Mesenteric fat pad (tissue), 1 donor: ENCODE results near the gene CEP85L. TPM values are rescaled to one million over a fixed set of nuclear protein-coding genes. Genes with fewer than 3 reads are reported as not detected.

ENCODE experiments used
- DNase-seq: peaks from one replicate; pipeline ENCODE4 v3.0.0-alpha.2; 2020; ENCODE audit warnings: low spot score
- total RNA-seq: library from RNA; stranded (reverse); fragmentation: NEBNext Ultra II Directional; extraction: Animal tissue kit (Norgen Biotek cat#: 25700); gene quantifications from one replicate; pipeline ENCODE4 v1.2.1, GENCODE V29; 2021
- donor health status: DM: yes; HTN: yes; CAD: no.

Gene CEP85L
- total RNA-seq, 1 donor from 2014 or later: 11.6 TPM

- DNase-seq: no peak
These were observed 105.1 kb downstream of the CEP85L start for GRCh38 chr6:118546164-118546879.

DNA sequence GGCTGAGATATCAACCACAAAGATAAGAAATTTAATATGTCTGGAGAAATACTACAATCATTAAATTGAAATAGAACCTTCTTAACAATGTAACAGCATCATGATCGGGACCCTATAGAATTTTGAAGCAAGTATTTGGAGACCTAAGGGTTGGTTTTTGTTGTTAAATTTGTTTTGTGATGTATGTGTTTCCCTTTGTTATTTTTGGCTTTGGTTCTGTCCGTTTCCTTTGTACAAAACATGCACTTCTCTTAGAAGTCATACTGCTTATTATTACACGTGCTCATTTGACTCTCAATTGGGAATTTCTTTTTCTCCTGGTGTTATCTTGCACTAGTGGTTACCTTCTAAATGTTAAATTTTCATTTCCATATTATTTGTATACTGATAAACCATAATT is 107.3 kb downstream of the CEP85L start:
- DNase-seq: no peak

DNA sequence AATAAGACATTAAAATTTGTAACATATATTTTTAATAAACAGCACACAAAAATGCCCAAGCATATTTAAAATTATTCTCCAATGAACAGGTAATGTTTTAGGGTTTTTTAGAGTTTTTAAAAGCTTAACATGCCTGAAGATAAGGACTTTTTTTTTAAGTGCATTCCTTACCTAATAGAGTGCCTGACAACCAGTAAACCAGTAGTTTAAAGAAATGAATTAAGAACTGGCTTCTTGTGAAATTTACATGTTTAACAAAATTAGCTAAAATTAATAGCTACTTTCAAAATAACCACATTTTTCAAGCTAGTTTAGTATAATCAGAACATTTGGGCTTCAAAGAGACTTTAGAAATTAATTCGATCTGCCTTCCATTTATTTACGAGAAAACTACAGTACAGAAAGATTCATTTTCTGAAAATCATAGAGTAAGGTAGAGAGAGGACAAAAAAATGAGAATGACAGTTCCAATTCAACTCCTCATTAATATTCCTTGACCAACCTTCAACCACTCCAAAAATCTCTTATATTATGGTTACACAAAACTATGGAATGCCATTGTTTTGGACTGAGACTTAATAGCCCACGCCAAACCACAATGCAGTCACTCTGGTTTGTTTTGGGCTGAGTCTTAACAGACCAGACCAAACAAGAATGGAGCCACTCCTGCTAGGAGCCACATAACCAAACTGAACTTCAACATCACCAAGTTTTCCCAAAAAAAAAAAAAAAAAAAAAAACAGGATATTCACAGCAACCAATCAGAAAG is 109.0 kb downstream of the CEP85L start:
- DNase-seq: no peak

GRCh38 chr6:118537574-118537973 is 113.8 kb downstream of the CEP85L start:
- DNase-seq: no peak

GRCh38 chr6:118536478-118536877 is 114.9 kb downstream of the CEP85L start:
- DNase-seq: no peak

- no peak for DNase-seq
These were observed 116.1 kb downstream of the CEP85L start for GRCh38 chr6:118535176-118535844.

- no peak for DNase-seq
These were observed 120.4 kb downstream of the CEP85L start for GRCh38 chr6:118530942-118531341.

DNA sequence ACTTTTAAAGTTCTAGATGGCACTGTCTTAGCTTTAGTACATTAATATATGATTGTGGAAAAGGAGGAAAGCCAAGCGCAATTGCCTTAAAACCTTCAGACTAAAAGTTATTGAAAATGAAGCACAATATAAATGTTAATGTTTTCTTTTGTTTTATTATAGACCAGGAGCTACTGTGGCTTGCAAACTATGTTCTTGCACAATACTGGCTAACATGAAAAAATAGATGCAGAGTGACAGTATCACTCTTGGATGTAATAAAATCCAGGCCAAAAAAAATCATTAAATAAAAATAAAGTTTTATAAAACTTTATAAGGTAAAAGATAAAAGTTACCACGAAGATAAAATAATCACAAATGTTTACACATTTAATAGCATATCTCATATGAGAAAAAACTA is 121.6 kb downstream of the CEP85L start:
- no peak for DNase-seq

GRCh38 chr6:118528129-118528528 is 123.3 kb downstream of the CEP85L start:
- DNase-seq: no peak

GRCh38 chr6:118525913-118526780 is 125.2 kb downstream of the CEP85L start:
- DNase-seq: no peak

DNA sequence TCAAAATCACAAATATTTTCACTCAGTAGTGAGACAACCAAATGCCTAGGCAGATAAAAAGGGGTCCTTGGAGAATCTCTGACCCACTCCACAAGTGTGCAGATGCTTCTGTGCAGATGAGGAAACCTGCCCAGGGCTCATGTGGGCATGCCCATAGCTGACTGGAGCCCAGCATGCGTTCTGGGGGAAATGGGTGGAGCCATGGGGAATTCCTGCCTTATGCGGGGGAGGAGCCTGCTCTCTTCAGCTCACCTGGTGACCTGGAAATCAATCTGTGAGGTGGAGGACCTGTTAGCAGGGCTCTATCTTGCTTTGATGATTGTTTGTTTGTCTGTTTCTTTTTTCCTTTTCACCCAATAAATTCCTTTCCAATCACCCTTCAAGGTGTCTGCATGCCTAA is 126.7 kb downstream of the CEP85L start:
- no peak for DNase-seq

DNA sequence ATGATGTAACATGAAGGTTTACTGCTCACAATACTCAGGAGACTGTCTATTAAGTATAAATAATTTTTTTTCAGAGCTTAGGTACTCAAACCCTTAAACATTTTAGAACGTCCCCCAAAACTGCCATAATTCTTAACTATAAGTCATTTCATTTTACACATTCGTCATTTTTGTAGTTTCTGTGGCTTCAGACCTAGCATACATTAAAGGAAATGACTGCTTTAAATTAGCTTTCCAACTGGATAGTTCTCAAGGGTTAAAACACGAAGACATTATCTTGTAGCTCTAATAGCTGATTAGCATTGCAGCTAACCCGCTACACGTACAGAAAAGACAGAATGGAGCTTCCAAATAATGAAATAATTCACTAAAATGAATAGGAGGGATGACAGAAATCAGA is 128.2 kb downstream of the CEP85L start:
- no peak for DNase-seq

GRCh38 chr6:118522422-118522821 is 129.0 kb downstream of the CEP85L start:
- DNase-seq: no peak

DNA sequence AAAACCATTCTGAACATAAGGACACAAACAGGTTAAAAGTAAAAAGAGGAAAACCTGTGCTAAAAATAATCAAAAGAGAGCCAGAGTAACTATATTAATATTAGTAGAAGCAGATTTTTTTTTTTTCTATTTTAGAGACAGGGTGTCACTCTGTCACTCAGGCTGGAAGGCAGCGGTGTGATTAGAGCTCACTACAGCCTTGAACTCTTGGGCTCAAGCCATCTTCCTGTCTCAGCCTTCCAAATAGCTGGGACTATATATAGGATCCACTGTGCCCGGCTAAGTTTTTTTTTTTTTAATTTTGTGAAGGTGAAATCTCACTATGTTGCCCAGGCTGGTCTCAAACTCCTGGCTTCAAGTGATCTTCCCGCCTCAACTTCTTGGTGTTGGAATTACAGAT is 136.7 kb downstream of the CEP85L start:
- no peak for DNase-seq

- no peak for DNase-seq
These were observed 139.3 kb downstream of the CEP85L start for GRCh38 chr6:118511930-118512715.

DNA sequence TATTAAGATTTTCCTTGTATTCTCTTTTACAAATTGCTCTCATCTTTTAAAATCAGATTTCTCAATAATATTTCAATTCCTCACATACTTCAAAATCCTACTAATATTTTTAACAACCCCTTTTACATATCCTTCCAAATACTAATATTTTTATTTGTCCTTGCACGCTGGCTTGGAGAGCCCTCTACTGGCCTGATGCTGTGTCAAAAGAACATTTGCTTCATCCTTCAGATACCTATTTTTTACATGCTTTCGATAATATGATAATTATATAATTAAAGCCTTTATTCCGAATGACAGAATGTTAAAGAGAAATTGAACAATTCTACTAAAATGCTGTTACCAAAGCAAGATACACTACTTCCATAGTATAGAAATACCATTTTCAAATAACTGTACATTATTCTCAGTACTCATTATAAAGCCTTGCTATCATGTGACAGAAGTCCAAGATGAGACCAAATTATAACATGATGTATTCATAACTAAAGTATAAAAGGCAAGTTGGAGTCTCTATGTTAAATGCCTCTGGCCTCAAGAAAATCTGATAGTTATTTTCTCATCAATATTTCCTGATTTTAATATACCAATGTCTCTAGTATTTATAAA is 142.3 kb downstream of the CEP85L start:
- no peak for DNase-seq

- no peak for DNase-seq
These were observed 143.8 kb downstream of the CEP85L start for GRCh38 chr6:118507636-118508035.

DNA sequence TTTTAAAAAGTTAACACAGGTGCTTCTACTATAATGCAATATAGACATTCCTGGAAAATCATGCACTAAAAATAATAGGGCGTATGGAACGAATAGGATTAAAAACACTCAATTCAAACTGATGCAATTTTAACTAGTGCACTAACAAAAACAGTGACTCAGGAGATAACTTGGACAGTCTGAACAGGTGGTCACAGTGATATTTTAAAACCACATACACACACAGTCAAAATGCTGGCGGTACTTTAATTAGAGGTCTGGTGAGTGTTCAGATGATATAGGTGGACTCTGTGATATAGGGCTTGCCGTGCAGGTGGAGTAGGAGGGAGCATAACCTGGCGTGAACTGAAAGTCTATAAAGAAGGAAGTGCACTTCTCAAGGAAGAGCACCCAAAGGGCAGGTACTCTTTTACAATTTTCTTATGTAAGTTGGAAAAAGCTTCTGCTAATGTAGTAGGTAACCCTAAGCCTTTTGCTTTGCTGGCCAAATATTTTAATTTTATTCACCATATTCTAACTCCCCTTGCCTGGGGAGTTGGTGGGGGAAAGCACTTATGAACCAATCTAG is 145.2 kb downstream of the CEP85L start:
- no peak for DNase-seq

GRCh38 chr6:118505656-118506055 is 145.7 kb downstream of the CEP85L start:
- DNase-seq: no peak

- no peak for DNase-seq
These were observed 146.8 kb downstream of the CEP85L start for GRCh38 chr6:118504611-118505010.
